Kidney (tissue), 14 donors: ENCODE results near the gene PPP4R1. TPM values are rescaled to one million over a fixed set of nuclear protein-coding genes. Genes with fewer than 3 reads are reported as not detected.
A peak's percentile ranks its signal among the peaks of the same experiment; 100 is the strongest.

Source experiments
- DNase-seq, 5 donors: peaks; one replicate each; pipeline ENCODE4 v3.0.0-alpha.2; 2013 to 2020
- FAIRE-seq: peaks from 2 replicates; lab custom pipeline; 2012; peaks lifted over from hg19 to GRCh38; lab: Jason Lieb, UNC
- H3K27ac ChIP-seq, 2 donors: one replicate each; pipeline ENCODE4 v1.7.0; 2013; ENCODE audit warnings: low read depth in 2 of 2, low read length in 2 of 2, inconsistent platforms in 1 of 2
- H3K27me3 ChIP-seq: one replicate; pipeline ENCODE4 v1.7.1; 2013; ENCODE audit warnings: low read length, inconsistent platforms; ENCODE audit not compliant: control insufficient read depth, insufficient read depth
- H3K36me3 ChIP-seq, 3 donors: one replicate each; pipeline versions ENCODE4 v1.7.0 to v1.7.1; 2013; ENCODE audit warnings: low read length in 3 of 3, control low read depth in 1 of 3, inconsistent platforms in 1 of 3; ENCODE audit not compliant: insufficient read depth in 3 of 3, control insufficient read depth in 2 of 3
- H3K4me1 ChIP-seq, 3 donors: one replicate each; pipeline versions ENCODE4 v1.7.0 to v1.7.1; 2013; ENCODE audit warnings: low read length in 3 of 3, inconsistent platforms in 1 of 3, low read depth in 1 of 3; ENCODE audit not compliant: control insufficient read depth in 2 of 3, insufficient read depth in 2 of 3
- H3K4me3 ChIP-seq, 3 donors: one replicate each; pipeline versions ENCODE4 v1.7.0 to v1.8.1; 2013; ENCODE audit warnings: low read length in 3 of 3, control low read depth in 1 of 3, inconsistent platforms in 1 of 3
- H3K9ac ChIP-seq, 3 donors: one replicate each; pipeline versions ENCODE4 v1.7.0 to v1.7.1; 2013; ENCODE audit warnings: low read length in 3 of 3, control low read depth in 1 of 3, inconsistent platforms in 1 of 3
- H3K9me3 ChIP-seq, 3 donors: one replicate each; pipeline versions ENCODE4 v1.7.0 to v1.7.1; 2013; ENCODE audit warnings: low read length in 3 of 3, control low read depth in 1 of 3, inconsistent platforms in 1 of 3; ENCODE audit not compliant: control insufficient read depth in 2 of 3, insufficient read depth in 1 of 3
- intact Hi-C: fragments of 100-400 bp; cut with DNase I; formaldehyde crosslinking; loops from one replicate; pipeline ENCODE4 v1.11.1; 2022
- polyA plus RNA-seq: library from polyadenylated mRNA; stranded (reverse); fragments of 350-450 nt; fragmentation: Illumina TruSeq; extraction: RNeasy Lipid Tissue Mini Kit (QIAGEN cat#74804); gene quantifications from one replicate; pipeline ENCODE4 v1.2.3, GENCODE V29; 2014; ENCODE audit warnings: low read depth, low replicate concordance; ENCODE audit not compliant: insufficient read depth
- total RNA-seq: library from RNA; stranded (reverse); fragmentation: NEBNext Ultra II Directional; extraction: Animal tissue kit (Norgen Biotek cat#: 25700); gene quantifications from one replicate; pipeline ENCODE4 v1.2.1, GENCODE V29; 2021
- TF ChIP-seq, protein P1 (sequence below): IDR thresholded peaks from 3 replicates; pipeline ENCODE4 v1.5.1; 2012; ENCODE audit warnings: mild to moderate bottlenecking, moderate library complexity, borderline replicate concordance; ENCODE audit not compliant: insufficient read depth; ENCODE audit errors: extremely low read depth
- donor health status: control.
- donor health status: control.
- donor health status: control.
- donor health status: control.
- donor health status: control.
- donor health status: DM: yes; HTN: yes; CAD: no.
- donor health status: Normal renal cell carcinoma (clear cell type).

Gene PPP4R1
- total and polyA plus RNA-seq, 2 donors from 2014 or later, result 23.9 to 122 TPM

DNA sequence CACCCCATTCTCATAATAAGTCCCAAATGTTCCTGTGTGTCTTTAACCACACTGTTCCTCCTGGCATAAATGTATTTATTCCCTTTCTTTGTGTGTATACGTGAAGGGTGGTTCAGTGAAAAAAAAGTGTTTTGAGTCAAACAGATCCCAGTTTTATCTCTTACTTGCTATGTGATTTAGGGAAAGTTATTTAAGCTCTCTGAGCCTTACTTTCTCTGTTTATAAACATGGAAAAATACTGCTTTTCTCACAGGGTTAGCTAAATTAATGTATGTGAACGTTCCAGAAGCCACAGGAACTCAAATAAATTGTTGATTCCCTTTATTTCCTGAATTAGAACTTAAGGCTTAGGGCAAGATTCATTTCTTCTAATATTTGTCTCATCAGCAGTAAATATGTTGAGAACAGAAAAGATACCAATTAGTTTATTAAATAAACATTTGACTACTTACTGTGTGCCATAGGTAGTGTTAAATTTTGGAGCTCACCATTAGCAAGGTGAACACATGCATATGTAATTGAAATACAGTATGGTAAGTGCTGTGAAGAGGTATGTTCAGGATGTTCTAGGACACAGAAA is 105.8 kb downstream of the PPP4R1 start:
- no peak for FAIRE-seq
- TF ChIP-seq, protein P1, sequence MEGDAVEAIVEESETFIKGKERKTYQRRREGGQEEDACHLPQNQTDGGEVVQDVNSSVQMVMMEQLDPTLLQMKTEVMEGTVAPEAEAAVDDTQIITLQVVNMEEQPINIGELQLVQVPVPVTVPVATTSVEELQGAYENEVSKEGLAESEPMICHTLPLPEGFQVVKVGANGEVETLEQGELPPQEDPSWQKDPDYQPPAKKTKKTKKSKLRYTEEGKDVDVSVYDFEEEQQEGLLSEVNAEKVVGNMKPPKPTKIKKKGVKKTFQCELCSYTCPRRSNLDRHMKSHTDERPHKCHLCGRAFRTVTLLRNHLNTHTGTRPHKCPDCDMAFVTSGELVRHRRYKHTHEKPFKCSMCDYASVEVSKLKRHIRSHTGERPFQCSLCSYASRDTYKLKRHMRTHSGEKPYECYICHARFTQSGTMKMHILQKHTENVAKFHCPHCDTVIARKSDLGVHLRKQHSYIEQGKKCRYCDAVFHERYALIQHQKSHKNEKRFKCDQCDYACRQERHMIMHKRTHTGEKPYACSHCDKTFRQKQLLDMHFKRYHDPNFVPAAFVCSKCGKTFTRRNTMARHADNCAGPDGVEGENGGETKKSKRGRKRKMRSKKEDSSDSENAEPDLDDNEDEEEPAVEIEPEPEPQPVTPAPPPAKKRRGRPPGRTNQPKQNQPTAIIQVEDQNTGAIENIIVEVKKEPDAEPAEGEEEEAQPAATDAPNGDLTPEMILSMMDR, result no peak
- Histone ChIP-seq H3K27me3 (no peaks in the 10 kb centered on the region), H3K36me3 (no peaks in the 10 kb centered on the region), H3K9ac (no peak overlapping the region), H3K4me1 (peaks cover 0 to 6% (median 0%) of the 10 kb centered on the region in 3 donors), H3K4me3 (no peak overlapping the region), H3K27ac (no peak overlapping the region), H3K9me3 (no peaks in the 10 kb centered on the region)
- no peak for DNase-seq
- intact Hi-C loops, result no loop called here

DNA sequence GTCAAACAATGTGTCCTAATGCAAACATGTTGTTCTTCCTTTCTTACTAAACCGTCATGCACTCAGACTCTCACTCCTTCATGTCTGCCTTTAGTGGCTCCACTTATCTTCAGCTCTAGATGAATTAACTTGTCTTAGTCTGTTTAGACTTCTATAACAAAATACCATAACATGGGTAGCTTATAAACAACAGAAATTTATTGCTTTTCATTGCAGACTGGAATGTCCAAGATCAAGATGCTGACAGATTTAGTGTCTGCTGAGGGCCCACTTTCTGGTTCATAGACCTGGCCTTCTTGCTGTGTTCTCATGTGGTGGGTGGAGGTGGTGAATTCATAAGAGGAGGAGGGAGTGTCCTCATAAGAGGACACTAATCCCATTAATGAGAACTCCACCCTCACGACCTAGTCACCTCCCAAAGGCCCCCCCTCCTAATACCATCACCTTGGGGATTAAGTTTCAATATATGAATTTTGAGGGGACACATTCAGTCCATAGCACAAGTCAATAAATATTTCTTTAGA is 106.7 kb downstream of the PPP4R1 start:
- Histone ChIP-seq H3K9ac (no peak overlapping the region), H3K9me3 (peaks cover 0 to 3% (median 0%) of the 10 kb centered on the region in 3 donors), H3K4me1 (peaks cover 0 to 6% (median 0%) of the 10 kb centered on the region in 3 donors), H3K27ac (no peak overlapping the region), H3K4me3 (no peak overlapping the region), H3K36me3 (no peaks in the 10 kb centered on the region), H3K27me3 (no peaks in the 10 kb centered on the region)
- FAIRE-seq (no peak), DNase-seq (peak in 2 of 5 donors; percentile 15 to 31)
- TF ChIP-seq, protein P1, result no peak
- intact Hi-C loops, result no loop called here

- no peak for FAIRE-seq
- no peak overlapping the region for H3K4me3 ChIP-seq
- H3K36me3 ChIP-seq, result no peaks in the 10 kb centered on the region
- H3K27ac ChIP-seq, result peak overlapping the region in 1 of 2 donors; percentile 37
- H3K4me1 ChIP-seq, result peaks cover 0 to 6% (median 0%) of the 10 kb centered on the region in 3 donors
- intact Hi-C loops, result no loop called here
- H3K9me3 ChIP-seq, result peaks cover 0 to 4% (median 0%) of the 10 kb centered on the region in 3 donors
- TF ChIP-seq, protein P1, result no peak
- DNase-seq, result peak in 2 of 5 donors; percentile 45 to 53
- no peaks in the 10 kb centered on the region for H3K27me3 ChIP-seq
- no peak overlapping the region for H3K9ac ChIP-seq
Observed at GRCh38 chr18:9506046-9506792, 108.1 kb downstream of the PPP4R1 start.

Other genes with a start within 250 kb of the PPP4R1 start
- 64.3 TPM for gene RALBP1, start 139.0 kb downstream of the PPP4R1 start, total RNA-seq
- gene RALBP1, start 139.0 kb downstream of the PPP4R1 start, polyA plus RNA-seq, result 59.5 TPM
- gene RAB31, start 93.7 kb upstream of the PPP4R1 start, total RNA-seq, result 77.1 TPM
- gene RAB31, start 93.7 kb upstream of the PPP4R1 start, polyA plus RNA-seq, result 17.3 TPM